ENCODE measurements around the gene SMIM43.
"Not testable (repeated sequence)": the region's sequence is repeated elsewhere in the genome, so short reads cannot be mapped to it uniquely, and the experiment has no call there.

Gene SMIM43

GRCh38 chr4:121778991-121779628 lies 14.1 kb upstream of the SMIM43 start:
- DNase-seq, result no peak

- DNase-seq, result no peak
Measured at GRCh38 chr4:121777625-121778024, 12.7 kb upstream of the SMIM43 start.

- DNase-seq, result no peak
Measured at GRCh38 chr4:121776610-121777401, 11.8 kb upstream of the SMIM43 start.

GRCh38 chr4:121773883-121774282 lies 8.9 kb upstream of the SMIM43 start:
- DNase-seq, result no peak

- no peak for DNase-seq
Measured at GRCh38 chr4:121771869-121772268, 6.9 kb upstream of the SMIM43 start.

- no peak for DNase-seq
Measured at GRCh38 chr4:121769341-121769740, 4.4 kb upstream of the SMIM43 start.

- no peak for DNase-seq
Measured at GRCh38 chr4:121767166-121767565, 2.2 kb upstream of the SMIM43 start.

- DNase-seq, result no peak
Measured at GRCh38 chr4:121765971-121766538, 1.1 kb upstream of the SMIM43 start.

- DNase-seq, result no peak
Measured at GRCh38 chr4:121765368-121765705, 373 bp upstream of the SMIM43 start.

GRCh38 chr4:121764303-121764701 lies 662 bp downstream of the SMIM43 start:
- no peak for DNase-seq

GRCh38 chr4:121760205-121760604 lies 4.8 kb downstream of the SMIM43 start:
- no peak for DNase-seq

- DNase-seq, result no peak
Measured at GRCh38 chr4:121758925-121759568, 5.9 kb downstream of the SMIM43 start.

GRCh38 chr4:121752142-121752541 lies 12.8 kb downstream of the SMIM43 start:
- DNase-seq, result not testable (repeated sequence)

GRCh38 chr4:121749225-121749624 lies 15.7 kb downstream of the SMIM43 start:
- DNase-seq, result no peak

GRCh38 chr4:121742794-121743193 lies 22.2 kb downstream of the SMIM43 start:
- no peak for DNase-seq

- DNase-seq, result no peak
Measured at GRCh38 chr4:121741751-121742150, 23.2 kb downstream of the SMIM43 start.

GRCh38 chr4:121740796-121741409 lies 24.1 kb downstream of the SMIM43 start:
- DNase-seq, result no peak

GRCh38 chr4:121739575-121739974 lies 25.4 kb downstream of the SMIM43 start:
- DNase-seq, result no peak

- DNase-seq, result no peak
Measured at GRCh38 chr4:121738780-121739535, 26.0 kb downstream of the SMIM43 start.

- DNase-seq, result no peak
Measured at GRCh38 chr4:121737846-121738554, 27.0 kb downstream of the SMIM43 start.

- no peak for DNase-seq
Measured at GRCh38 chr4:121736735-121737351, 28.1 kb downstream of the SMIM43 start.

Measured in bone marrow (tissue), 2 donors.